Measurements from ENCODE around the gene ACOX3. TPM values are rescaled to one million over a fixed set of nuclear protein-coding genes. Genes with fewer than 3 reads are reported as not detected.

Gene ACOX3
- total and polyA plus RNA-seq, 10 of the 15 experiments (the other 5 are each of a cell fraction or from before 2014, with no cell fraction given): 2.0 to 24.5 (median 14.0) TPM

GRCh38 chr4:8407316-8407715 lies 33.2 kb downstream of the ACOX3 start:
- DNase-seq (ENCODE audit: low read depth, low spot score): no peak
- Histone ChIP-seq H3K4me1 (ENCODE audit: control insufficient read depth, insufficient read depth, low read length) (no peaks in the 10 kb centered on the region), H3K79me2 (ENCODE audit: control insufficient read depth, insufficient read depth, low read length) (no peaks in the 10 kb centered on the region), H3K4me2 (ENCODE audit: control insufficient read depth, insufficient read depth) (no peak overlapping the region), H3K9ac (ENCODE audit: control insufficient read depth, insufficient read depth, low read length) (no peak overlapping the region), H2AFZ (ENCODE audit: control insufficient read depth, low read depth, low read length) (no peak overlapping the region), H3K4me3 (no peak overlapping the region), H3K27ac (ENCODE audit: control insufficient read depth, insufficient read depth) (no peak overlapping the region), H3K36me3 (ENCODE audit: control insufficient read depth in 2 of 2, insufficient read depth in 2 of 2, low read length in 1 of 2) (peaks cover 5 to 16% of the 10 kb centered on the region in 2 experiments), H3K9me3 (replicated peaks; ENCODE audit: control insufficient read depth, insufficient read depth, low read length) (no peaks in the 10 kb centered on the region), H3K27me3 (replicated peaks in 1 of 2; ENCODE audit: control insufficient read depth in 2 of 2, insufficient read depth in 2 of 2, low read length in 1 of 2) (no peaks in the 10 kb centered on the region), H4K20me1 (ENCODE audit: control insufficient read depth, insufficient read depth) (no peaks in the 10 kb centered on the region)
- ChIA-PET CTCF (interaction anchor here (1.3 to 2.5 kb wide), 3 partner anchors 21 to 231 kb away, joined by 3 to 15 read pairs (median 5); no protein-coding TSS in a partner anchor), RAD21 (ENCODE audit: unreplicated experiment) (interaction anchor here (1.0 to 3.4 kb wide), 2 partner anchors 215 to 231 kb away, joined by 3 to 11 read pairs; no protein-coding TSS in a partner anchor), SMC1A (ENCODE audit: uncharacterized antibody, unreplicated experiment) (interaction anchor here (0.8 to 1.9 kb wide), 2 partner anchors 61 to 230 kb away, joined by 3 to 5 read pairs; no protein-coding TSS in a partner anchor), POLR2A (no interaction called here)
- 92% methylated on average over 14 of the region's 14 CpGs for WGBS (ENCODE audit: insufficient coverage, insufficient replicate concordance, low lambda C conversion rate, missing lambda C conversion rate)
- in situ Hi-C loops (cut with MboI) (no loop called here), intact Hi-C loops (cut with micrococcal nuclease; ENCODE audit: unreplicated experiment) (loop anchor here (10.0 kb wide), 1 partner anchor 83 kb away; no protein-coding TSS in a partner anchor)
- ATAC-seq: no peak
- FAIRE-seq: no peak
- BruUV-seq (replicated peaks): no TSS peak
- TF ChIP-seq FOS (IDR thresholded peaks at IDR 0.05; ENCODE audit: borderline replicate concordance, extremely low read depth, insufficient read length) (no peak), MTA3 (IDR thresholded peaks at IDR 0.05; ENCODE audit: borderline replicate concordance, low read length) (no peak), WRNIP1 (IDR thresholded peaks at IDR 0.05; ENCODE audit: borderline replicate concordance, low read depth, low read length) (no peak), RUNX3 (IDR thresholded peaks at IDR 0.05; ENCODE audit: low read length) (no peak), CEBPZ (IDR thresholded peaks at IDR 0.05; ENCODE audit: low read depth, low read length) (no peak), CBX5 (IDR thresholded peaks at IDR 0.05; ENCODE audit: low read depth) (no peak), ATF3 (IDR thresholded peaks at IDR 0.05; ENCODE audit: borderline replicate concordance, extremely low read depth, low read depth, low read length) (no peak)
- TF ChIP-seq, protein P1, sequence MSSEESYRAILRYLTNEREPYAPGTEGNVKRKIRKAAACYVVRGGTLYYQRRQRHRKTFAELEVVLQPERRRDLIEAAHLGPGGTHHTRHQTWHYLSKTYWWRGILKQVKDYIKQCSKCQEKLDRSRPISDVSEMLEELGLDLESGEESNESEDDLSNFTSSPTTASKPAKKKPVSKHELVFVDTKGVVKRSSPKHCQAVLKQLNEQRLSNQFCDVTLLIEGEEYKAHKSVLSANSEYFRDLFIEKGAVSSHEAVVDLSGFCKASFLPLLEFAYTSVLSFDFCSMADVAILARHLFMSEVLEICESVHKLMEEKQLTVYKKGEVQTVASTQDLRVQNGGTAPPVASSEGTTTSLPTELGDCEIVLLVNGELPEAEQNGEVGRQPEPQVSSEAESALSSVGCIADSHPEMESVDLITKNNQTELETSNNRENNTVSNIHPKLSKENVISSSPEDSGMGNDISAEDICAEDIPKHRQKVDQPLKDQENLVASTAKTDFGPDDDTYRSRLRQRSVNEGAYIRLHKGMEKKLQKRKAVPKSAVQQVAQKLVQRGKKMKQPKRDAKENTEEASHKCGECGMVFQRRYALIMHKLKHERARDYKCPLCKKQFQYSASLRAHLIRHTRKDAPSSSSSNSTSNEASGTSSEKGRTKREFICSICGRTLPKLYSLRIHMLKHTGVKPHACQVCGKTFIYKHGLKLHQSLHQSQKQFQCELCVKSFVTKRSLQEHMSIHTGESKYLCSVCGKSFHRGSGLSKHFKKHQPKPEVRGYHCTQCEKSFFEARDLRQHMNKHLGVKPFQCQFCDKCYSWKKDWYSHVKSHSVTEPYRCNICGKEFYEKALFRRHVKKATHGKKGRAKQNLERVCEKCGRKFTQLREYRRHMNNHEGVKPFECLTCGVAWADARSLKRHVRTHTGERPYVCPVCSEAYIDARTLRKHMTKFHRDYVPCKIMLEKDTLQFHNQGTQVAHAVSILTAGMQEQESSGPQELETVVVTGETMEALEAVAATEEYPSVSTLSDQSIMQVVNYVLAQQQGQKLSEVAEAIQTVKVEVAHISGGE (CRISPR knock-in tag; IDR thresholded peaks at IDR 0.05): no peak
- TF ChIP-seq, protein P2, sequence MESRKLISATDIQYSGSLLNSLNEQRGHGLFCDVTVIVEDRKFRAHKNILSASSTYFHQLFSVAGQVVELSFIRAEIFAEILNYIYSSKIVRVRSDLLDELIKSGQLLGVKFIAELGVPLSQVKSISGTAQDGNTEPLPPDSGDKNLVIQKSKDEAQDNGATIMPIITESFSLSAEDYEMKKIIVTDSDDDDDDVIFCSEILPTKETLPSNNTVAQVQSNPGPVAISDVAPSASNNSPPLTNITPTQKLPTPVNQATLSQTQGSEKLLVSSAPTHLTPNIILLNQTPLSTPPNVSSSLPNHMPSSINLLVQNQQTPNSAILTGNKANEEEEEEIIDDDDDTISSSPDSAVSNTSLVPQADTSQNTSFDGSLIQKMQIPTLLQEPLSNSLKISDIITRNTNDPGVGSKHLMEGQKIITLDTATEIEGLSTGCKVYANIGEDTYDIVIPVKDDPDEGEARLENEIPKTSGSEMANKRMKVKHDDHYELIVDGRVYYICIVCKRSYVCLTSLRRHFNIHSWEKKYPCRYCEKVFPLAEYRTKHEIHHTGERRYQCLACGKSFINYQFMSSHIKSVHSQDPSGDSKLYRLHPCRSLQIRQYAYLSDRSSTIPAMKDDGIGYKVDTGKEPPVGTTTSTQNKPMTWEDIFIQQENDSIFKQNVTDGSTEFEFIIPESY (IDR thresholded peaks at IDR 0.05): no peak
- TF ChIP-seq, protein P3, sequence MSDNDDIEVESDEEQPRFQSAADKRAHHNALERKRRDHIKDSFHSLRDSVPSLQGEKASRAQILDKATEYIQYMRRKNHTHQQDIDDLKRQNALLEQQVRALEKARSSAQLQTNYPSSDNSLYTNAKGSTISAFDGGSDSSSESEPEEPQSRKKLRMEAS (IDR thresholded peaks at IDR 0.05; ENCODE audit: low read depth, low read length): no peak
- TF ChIP-seq, protein P4, sequence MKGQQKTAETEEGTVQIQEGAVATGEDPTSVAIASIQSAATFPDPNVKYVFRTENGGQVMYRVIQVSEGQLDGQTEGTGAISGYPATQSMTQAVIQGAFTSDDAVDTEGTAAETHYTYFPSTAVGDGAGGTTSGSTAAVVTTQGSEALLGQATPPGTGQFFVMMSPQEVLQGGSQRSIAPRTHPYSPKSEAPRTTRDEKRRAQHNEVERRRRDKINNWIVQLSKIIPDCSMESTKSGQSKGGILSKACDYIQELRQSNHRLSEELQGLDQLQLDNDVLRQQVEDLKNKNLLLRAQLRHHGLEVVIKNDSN (IDR thresholded peaks at IDR 0.05; ENCODE audit: borderline replicate concordance, extremely low read length, insufficient read depth, low read depth, low read length): no peak
